GM18867 (cell line): ENCODE data around the gene MTCH1.

Experiments used
- ATAC-seq: cut with Tn5 transposase; IDR thresholded peaks from one replicate; pipeline ENCODE4 v1.9.1; 2021; ENCODE audit warnings: mild to moderate bottlenecking, moderate library complexity; ENCODE audit not compliant: unreplicated experiment

Gene MTCH1

GRCh38 chr6:36985808-36986703 lies at the start of gene MTCH1:
Gene MTCH1 (minus strand): TSS chr6:36986196. CDS start chr6:36986173, 23 bp downstream.
- peak; percentile 83 for ATAC-seq

GRCh38 chr6:37033819-37034795 lies 48.1 kb upstream of the MTCH1 start:
- no peak for ATAC-seq

GRCh38 chr6:37033255-37033654 lies 47.3 kb upstream of the MTCH1 start:
- ATAC-seq, result no peak

GRCh38 chr6:37032239-37032638 lies 46.2 kb upstream of the MTCH1 start:
- no peak for ATAC-seq

- no peak for ATAC-seq
Observed at GRCh38 chr6:37030599-37030998, 44.6 kb upstream of the MTCH1 start.

GRCh38 chr6:37029249-37029971 lies 43.4 kb upstream of the MTCH1 start:
- ATAC-seq, result no peak

GRCh38 chr6:37027811-37028469 lies 41.9 kb upstream of the MTCH1 start:
- ATAC-seq, result no peak

GRCh38 chr6:37027036-37027720 lies 41.2 kb upstream of the MTCH1 start:
- no peak for ATAC-seq

- ATAC-seq, result no peak
Observed at GRCh38 chr6:37025621-37026466, 39.8 kb upstream of the MTCH1 start.

- ATAC-seq, result no peak
Observed at GRCh38 chr6:37024656-37025337, 38.8 kb upstream of the MTCH1 start.

GRCh38 chr6:37022135-37022863 lies 36.3 kb upstream of the MTCH1 start:
- no peak for ATAC-seq

GRCh38 chr6:37021356-37022129 lies 35.5 kb upstream of the MTCH1 start:
- ATAC-seq, result no peak

GRCh38 chr6:37020812-37021211 lies 34.8 kb upstream of the MTCH1 start:
- no peak for ATAC-seq

- ATAC-seq, result no peak
Observed at GRCh38 chr6:37020381-37020780, 34.4 kb upstream of the MTCH1 start.

GRCh38 chr6:37019065-37019450 lies 33.1 kb upstream of the MTCH1 start:
- no peak for ATAC-seq

- peak; percentile 87 for ATAC-seq
Observed at GRCh38 chr6:37018198-37019064, 32.4 kb upstream of the MTCH1 start.
